Adrenal gland (tissue), 12 donors: ENCODE results near the gene TIGD1. TPM values are rescaled to one million over a fixed set of nuclear protein-coding genes. Genes with fewer than 3 reads are reported as not detected.

Source experiments
- DNase-seq, 7 donors: peaks; one replicate each; pipeline ENCODE4 v3.0.0-alpha.2; 2019 to 2020
- H3K27ac ChIP-seq, 5 donors: fragments of 200-600 bp; sonication (generic) in 4 of 5; 1 replicate in 3 of 5; 2 replicates in 2 of 5; pipeline versions ENCODE4 v1.5.1 to v1.8.0; 2016 to 2020; ENCODE audit warnings: mild to moderate bottlenecking in 1 of 5
- H3K27me3 ChIP-seq: fragments of 200-600 bp; 2 replicates; pipeline ENCODE4 v1.8.0; 2021
- H3K36me3 ChIP-seq, 2 donors: fragments of 200-600 bp; replicated peaks in 1 of 2; 1 replicate in 1 of 2; 2 replicates in 1 of 2; pipeline versions ENCODE4 v1.5.1 to v1.8.0; 2018 to 2022
- H3K4me1 ChIP-seq, 2 donors: fragments of 200-600 bp; replicated peaks in 1 of 2; 1 replicate in 1 of 2; 2 replicates in 1 of 2; pipeline versions ENCODE4 v1.5.1 to v1.8.0; 2018 to 2021
- H3K4me3 ChIP-seq, 4 donors: fragments of 200-600 bp; sonication (generic) in 3 of 4; one replicate each; pipeline ENCODE4 v1.5.1; 2016 to 2018
- H3K9me3 ChIP-seq, 3 donors: fragments of 200-600 bp; sonication (generic) in 1 of 3; replicated peaks in 1 of 3; 1 replicate in 2 of 3; 2 replicates in 1 of 3; pipeline versions ENCODE4 v1.5.1 to v1.8.0; 2016 to 2021
- POLR2A ChIP-seq, 2 donors: fragments of 450-650 bp; IDR thresholded peaks; one replicate each; pipeline ENCODE4 v1.6.1; 2017; ENCODE audit warnings: antibody characterized with exemption in 2 of 2, mild to moderate bottlenecking in 2 of 2, moderate library complexity in 1 of 2
- WGBS, 4 donors: extraction: QIAGEN DNeasy Blood & Tissue Kit in 2 of 4; methylation state at CpG; one replicate each; pipeline versions ENCODE4 v1.1.5 to v1.1.7; 2013 to 2017; 5-methylcytosine and 5-hydroxymethylcytosine counted together
- intact Hi-C, 2 donors: fragments of 100-400 bp; cut with DNase I; formaldehyde crosslinking; loops; one replicate each; pipeline versions ENCODE4 v1.14.1 to v1.15.0; 2022 to 2023
- polyA plus RNA-seq, 3 donors: library from polyadenylated mRNA; stranded (reverse); fragments of 200-250 nt in 2 of 3; fragments of 350-450 nt in 1 of 3; fragmentation: Illumina TruSeq in 1 of 3; extraction: RNeasy Lipid Tissue Mini Kit (QIAGEN cat#74804) in 1 of 3; gene quantifications; one replicate each; pipeline ENCODE4 v1.2.3, GENCODE V29; 2013 to 2014
- total RNA-seq, 9 donors: library from RNA; depleted of rRNA in 4 of 9; stranded (reverse); fragments of >200 nt in 4 of 9; fragments of 120-200 nt in 1 of 9; fragmentation: NEBNext Ultra II Directional in 1 of 9; extraction: Animal tissue kit (Norgen Biotek cat#: 25700) in 1 of 9; gene quantifications; one replicate each; pipeline versions ENCODE4 v1.1.0 to v1.2.4, GENCODE V29; 2013 to 2023
- TF ChIP-seq, protein P1 (sequence below), 6 experiments: fragments of 450-650 bp in 4 of 6; fragments of 200-600 bp in 2 of 6; sonication (generic) in 1 of 6; IDR thresholded peaks; 1 replicate in 5 of 6; 2 replicates in 1 of 6; pipeline versions ENCODE4 v1.5.1 to v1.8.0; 2016 to 2021; ENCODE audit warnings: antibody characterized with exemption in 6 of 6, mild to moderate bottlenecking in 2 of 6, moderate library complexity in 1 of 6
- donor health status: healthy with polysubstance abuse.
- donor health status: Bipolar disorder and iron deficiency.
- donor health status: DM: yes; HTN: yes; CAD: no.
- donor health status: DM: no; HTN: no; CAD: no.
- donor health status: DM: no; HTN: no; CAD: no.
- donor health status: DM: yes; HTN: yes; CAD: no.

Gene TIGD1
- total and polyA plus RNA-seq, 12 donors, result 2.2 to 20.5 (median 4.4) TPM

DNA sequence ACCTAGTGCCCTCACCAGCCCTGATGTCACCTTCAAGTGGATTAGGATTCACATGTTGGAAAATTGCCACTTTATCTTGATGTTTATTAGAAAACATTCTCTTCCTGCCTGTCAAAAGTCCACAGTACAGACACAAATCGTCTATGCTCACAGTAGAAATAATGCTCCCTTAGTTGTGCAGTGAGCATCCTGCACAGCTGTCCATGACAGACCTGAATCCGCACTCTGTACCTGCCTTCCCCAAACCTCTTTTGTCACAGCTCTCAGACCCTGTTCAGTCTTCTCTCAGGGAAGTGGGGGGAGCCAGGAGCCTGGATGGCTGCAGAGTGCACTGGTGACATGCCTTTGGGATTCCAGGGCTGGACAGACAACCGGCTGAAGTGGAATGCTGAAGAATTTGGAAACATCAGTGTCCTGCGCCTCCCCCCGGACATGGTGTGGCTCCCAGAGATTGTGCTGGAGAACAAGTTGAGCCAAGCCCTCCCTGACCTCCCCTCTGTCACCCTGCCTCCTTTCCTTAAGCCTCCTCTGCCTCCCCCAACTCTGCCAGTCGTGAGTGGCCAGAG lies 22.4 kb downstream of the TIGD1 start:
- DNase-seq, result no peak
- Histone ChIP-seq H3K9me3 (no peaks in the 10 kb centered on the region), H3K27me3 (peaks cover 18% of the 10 kb centered on the region), H3K27ac (no peak overlapping the region), H3K4me3 (no peak overlapping the region), H3K36me3 (no peaks in the 10 kb centered on the region), H3K4me1 (peaks cover 7 to 16% of the 10 kb centered on the region in 2 donors)
- 69 to 84% (median 79%) methylated on average over 6 of the region's 6 CpGs for WGBS, 4 donors
- intact Hi-C loops, result loop anchor here in 1 of 2 donors (10.0 kb wide), 1 partner anchor 623 kb away; no protein-coding TSS in a partner anchor
- TF ChIP-seq, protein P1, sequence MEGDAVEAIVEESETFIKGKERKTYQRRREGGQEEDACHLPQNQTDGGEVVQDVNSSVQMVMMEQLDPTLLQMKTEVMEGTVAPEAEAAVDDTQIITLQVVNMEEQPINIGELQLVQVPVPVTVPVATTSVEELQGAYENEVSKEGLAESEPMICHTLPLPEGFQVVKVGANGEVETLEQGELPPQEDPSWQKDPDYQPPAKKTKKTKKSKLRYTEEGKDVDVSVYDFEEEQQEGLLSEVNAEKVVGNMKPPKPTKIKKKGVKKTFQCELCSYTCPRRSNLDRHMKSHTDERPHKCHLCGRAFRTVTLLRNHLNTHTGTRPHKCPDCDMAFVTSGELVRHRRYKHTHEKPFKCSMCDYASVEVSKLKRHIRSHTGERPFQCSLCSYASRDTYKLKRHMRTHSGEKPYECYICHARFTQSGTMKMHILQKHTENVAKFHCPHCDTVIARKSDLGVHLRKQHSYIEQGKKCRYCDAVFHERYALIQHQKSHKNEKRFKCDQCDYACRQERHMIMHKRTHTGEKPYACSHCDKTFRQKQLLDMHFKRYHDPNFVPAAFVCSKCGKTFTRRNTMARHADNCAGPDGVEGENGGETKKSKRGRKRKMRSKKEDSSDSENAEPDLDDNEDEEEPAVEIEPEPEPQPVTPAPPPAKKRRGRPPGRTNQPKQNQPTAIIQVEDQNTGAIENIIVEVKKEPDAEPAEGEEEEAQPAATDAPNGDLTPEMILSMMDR (IDR thresholded peaks at IDR 0.05), result no peak
- TF ChIP-seq POLR2A (IDR thresholded peaks at IDR 0.05), result no peak

DNA sequence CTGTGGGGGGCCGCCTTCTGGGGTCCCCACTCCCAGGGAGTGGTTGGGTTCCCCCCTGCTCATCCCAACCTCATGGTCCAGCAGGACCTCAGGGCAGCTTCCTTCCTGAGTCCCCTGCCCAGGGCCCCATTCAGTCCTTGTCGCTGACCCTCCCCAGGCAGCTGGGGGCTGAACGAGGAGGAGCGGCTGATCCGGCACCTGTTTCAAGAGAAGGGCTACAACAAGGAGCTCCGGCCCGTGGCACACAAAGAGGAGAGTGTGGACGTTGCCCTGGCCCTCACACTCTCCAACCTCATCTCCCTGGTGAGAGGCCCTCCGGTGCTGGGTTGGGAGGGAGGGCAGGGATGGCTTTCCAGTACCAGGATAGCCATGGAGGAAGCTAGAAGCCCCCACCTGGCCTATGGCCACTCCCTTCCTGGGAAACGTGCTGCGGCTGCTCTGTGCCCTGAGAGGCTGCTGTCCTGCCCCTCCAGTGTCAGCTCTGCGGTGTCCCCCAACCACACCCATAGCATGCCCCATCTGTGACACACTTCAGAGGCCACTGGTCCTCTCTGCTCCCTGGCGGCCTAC lies 23.9 kb downstream of the TIGD1 start:
- Histone ChIP-seq H3K4me1 (peaks cover 7 to 23% of the 10 kb centered on the region in 2 donors), H3K4me3 (no peak overlapping the region), H3K9me3 (no peaks in the 10 kb centered on the region), H3K27ac (no peak overlapping the region), H3K36me3 (no peaks in the 10 kb centered on the region), H3K27me3 (peaks cover 34% of the 10 kb centered on the region)
- no peak for DNase-seq
- WGBS, 4 donors, result 75 to 83% (median 81%) methylated on average over 8 to 13 of the region's 13 CpGs; no CpG with 5 or more reads in 1 of the 4 donors
- TF ChIP-seq POLR2A (IDR thresholded peaks at IDR 0.05), result no peak
- TF ChIP-seq, protein P1 (IDR thresholded peaks at IDR 0.05), result no peak
- intact Hi-C loops, result loop anchor here in 1 of 2 donors (10.0 kb wide), 1 partner anchor 622 kb away; no protein-coding TSS in a partner anchor

GRCh38 chr2:232525791-232526371 lies 24.5 kb downstream of the TIGD1 start, which contains the start of gene CHRND:
Gene CHRND (plus strand): TSS chr2:232526160. CDS start chr2:232526216, 56 bp downstream.
- intact Hi-C loops, result loop anchor here in 1 of 2 donors (10.0 kb wide), 1 partner anchor 621 kb away; no protein-coding TSS in a partner anchor
- Histone ChIP-seq H3K27ac (no peak within 1 kb of the TSS), H3K4me1 (peaks cover 7 to 23% of the 10 kb centered on the region in 2 donors), H3K36me3 (no peaks in the 10 kb centered on the region), H3K27me3 (peaks cover 36% of the 10 kb centered on the region), H3K9me3 (no peaks in the 10 kb centered on the region), H3K4me3 (no peak within 1 kb of the TSS)
- peak; percentile 67 to 81 (median 76) for DNase-seq
- TF ChIP-seq, protein P1 (IDR thresholded peaks at IDR 0.05), result no peak
- TF ChIP-seq POLR2A (IDR thresholded peaks at IDR 0.05), result no peak
- 10 to 38% (median 16%) methylated on average over 5 to 18 of the region's 18 CpGs; no CpG with 5 or more reads in 1 of the 4 donors for WGBS, 4 donors

DNA sequence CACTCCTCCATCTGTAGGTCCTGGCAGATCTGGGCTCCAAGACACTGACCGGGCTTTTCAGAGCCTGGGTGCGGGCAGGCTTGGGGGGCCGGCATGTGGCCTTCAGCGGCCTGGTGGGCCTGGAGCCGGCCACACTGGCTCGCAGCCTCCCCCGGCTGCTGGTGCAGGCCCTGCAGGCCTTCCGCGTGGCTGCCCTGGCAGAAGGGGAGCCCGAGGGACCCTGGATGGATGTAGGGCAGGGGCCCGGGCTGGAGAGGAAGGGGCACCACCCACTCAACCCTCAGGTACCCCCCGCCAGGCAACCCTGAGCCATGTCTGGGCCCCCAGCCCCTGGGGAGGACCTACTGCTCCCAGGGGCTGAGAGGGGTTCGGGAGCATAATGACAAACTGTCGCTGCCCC lies 25.2 kb downstream of the TIGD1 start:
- H3K27me3 ChIP-seq, result peaks cover 36% of the 10 kb centered on the region
- 78 to 93% (median 84%) methylated on average over 2 to 14 of the region's 14 CpGs for WGBS, 4 donors
- no peaks in the 10 kb centered on the region for H3K36me3 ChIP-seq
- H3K9me3 ChIP-seq, result no peaks in the 10 kb centered on the region
- no peak for DNase-seq
- H3K27ac ChIP-seq, result no peak overlapping the region
- H3K4me3 ChIP-seq, result no peak overlapping the region
- peaks cover 7 to 23% of the 10 kb centered on the region in 2 donors for H3K4me1 ChIP-seq
- intact Hi-C loops, result loop anchor here in 1 of 2 donors (10.0 kb wide), 1 partner anchor 620 kb away; no protein-coding TSS in a partner anchor
- TF ChIP-seq, protein P1 (IDR thresholded peaks at IDR 0.05), result no peak
- TF ChIP-seq POLR2A (IDR thresholded peaks at IDR 0.05), result no peak
